GM12878 (cell line): ENCODE results near the gene TNS4.

Source experiments
- SIN3A ChIP-seq: IDR thresholded peaks from 2 replicates; pipeline ENCODE4 v1.6.1; 2012; ENCODE audit warnings: low read depth, low read length, improper control_type of control experiment
- TF ChIP-seq, protein P1 (sequence below), 3 experiments: IDR thresholded peaks in 2 of 3; conservative IDR thresholded peaks in 1 of 3; 2 replicates each; pipeline ENCODE4 v1.5.1; 2011; ENCODE audit warnings: low read depth in 3 of 3, low read length in 3 of 3, mild to moderate bottlenecking in 3 of 3, control low read depth in 2 of 3, moderate library complexity in 2 of 3, inconsistent platforms in 1 of 3, mixed read lengths in 1 of 3; ENCODE audit not compliant: control insufficient read depth in 2 of 3, insufficient read depth in 1 of 3; ENCODE audit errors: extremely low read depth in 1 of 3

DNA sequence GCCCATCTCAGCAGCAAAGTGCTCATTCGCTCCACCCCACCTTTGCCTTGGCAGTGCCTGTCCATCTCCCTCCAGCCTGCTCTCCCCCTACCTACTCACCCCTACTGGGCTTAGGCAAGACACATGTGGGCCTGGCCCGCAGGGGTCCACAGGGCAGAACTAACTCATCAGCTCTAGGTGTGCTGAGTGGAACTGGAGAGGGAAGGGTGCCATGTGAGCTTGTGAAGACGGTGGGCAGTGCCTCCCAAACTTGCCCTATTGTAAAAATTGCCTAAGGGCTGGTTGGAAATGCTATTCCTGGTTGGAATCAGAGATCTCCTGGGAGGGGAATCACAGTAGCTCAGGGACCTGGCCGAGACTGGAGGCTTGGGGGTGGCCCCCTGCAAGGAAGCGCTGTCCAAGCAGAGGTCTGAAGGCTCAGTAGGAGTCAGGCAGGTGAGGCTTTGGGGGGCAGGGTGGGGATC lies 29.1 kb upstream of the TNS4 start:
- TF ChIP-seq, protein P1, sequence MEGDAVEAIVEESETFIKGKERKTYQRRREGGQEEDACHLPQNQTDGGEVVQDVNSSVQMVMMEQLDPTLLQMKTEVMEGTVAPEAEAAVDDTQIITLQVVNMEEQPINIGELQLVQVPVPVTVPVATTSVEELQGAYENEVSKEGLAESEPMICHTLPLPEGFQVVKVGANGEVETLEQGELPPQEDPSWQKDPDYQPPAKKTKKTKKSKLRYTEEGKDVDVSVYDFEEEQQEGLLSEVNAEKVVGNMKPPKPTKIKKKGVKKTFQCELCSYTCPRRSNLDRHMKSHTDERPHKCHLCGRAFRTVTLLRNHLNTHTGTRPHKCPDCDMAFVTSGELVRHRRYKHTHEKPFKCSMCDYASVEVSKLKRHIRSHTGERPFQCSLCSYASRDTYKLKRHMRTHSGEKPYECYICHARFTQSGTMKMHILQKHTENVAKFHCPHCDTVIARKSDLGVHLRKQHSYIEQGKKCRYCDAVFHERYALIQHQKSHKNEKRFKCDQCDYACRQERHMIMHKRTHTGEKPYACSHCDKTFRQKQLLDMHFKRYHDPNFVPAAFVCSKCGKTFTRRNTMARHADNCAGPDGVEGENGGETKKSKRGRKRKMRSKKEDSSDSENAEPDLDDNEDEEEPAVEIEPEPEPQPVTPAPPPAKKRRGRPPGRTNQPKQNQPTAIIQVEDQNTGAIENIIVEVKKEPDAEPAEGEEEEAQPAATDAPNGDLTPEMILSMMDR (IDR thresholded peaks at IDR 0.05 in 2 of 3, conservative IDR thresholded peaks at IDR 0.05 in 1 of 3; ENCODE audit: control insufficient read depth in 2 of 3, extremely low read depth in 1 of 3, insufficient read depth in 1 of 3, low read depth in 3 of 3, low read length in 3 of 3), result no peak
- TF ChIP-seq SIN3A, result no peak
